WTC11 (cell line): ENCODE data around the gene KIF3B. TPM values are rescaled to one million over a fixed set of nuclear protein-coding genes. Genes with fewer than 3 reads are reported as not detected.

Experiments
- ATAC-seq: fragments of 200-7000 bp; cut with Tn5 transposase; 2 replicates; pipeline ENCODE4 v1.10.0; 2021; ENCODE audit warnings: mild to moderate bottlenecking, moderate library complexity
- CTCF ChIA-PET: fragments of 300-600 bp; sonication (Branson Sonifier 250); formaldehyde crosslinking; loops from one replicate; lab custom pipeline; 2021; ENCODE audit warnings: antibody characterized with exemption; lab: Charles Lee
- POLR2A ChIA-PET: fragments of 350-600 bp; sonication (Branson Sonifier 250); formaldehyde crosslinking; loops from one replicate; lab custom pipeline; 2021; ENCODE audit warnings: antibody characterized with exemption; lab: Charles Lee
- DNase-seq: peaks from one replicate; pipeline ENCODE4 v3.0.0; 2021; ENCODE audit warnings: low spot score
- H3K27ac Mint-ChIP-seq: 2 replicates; pipeline ENCODE4 v1.8.0; 2021; ENCODE audit warnings: mixed read lengths
- H3K27me3 Mint-ChIP-seq: 2 replicates; pipeline ENCODE4 v1.8.0; 2021; ENCODE audit warnings: low read depth, mild to moderate bottlenecking, moderate library complexity, mixed read lengths
- H3K36me3 Mint-ChIP-seq: 2 replicates; pipeline ENCODE4 v1.8.0; 2021; ENCODE audit warnings: mixed read lengths
- H3K4me1 Mint-ChIP-seq: 2 replicates; pipeline ENCODE4 v1.8.0; 2022; ENCODE audit warnings: mixed read lengths
- H3K4me3 Mint-ChIP-seq: 2 replicates; pipeline ENCODE4 v1.8.0; 2021; ENCODE audit warnings: mild to moderate bottlenecking, moderate library complexity, mixed read lengths
- H3K9me3 Mint-ChIP-seq: 2 replicates; pipeline ENCODE4 v1.8.0; 2021; ENCODE audit warnings: mixed read lengths
- ATF1 ChIP-seq: sonication (generic); formaldehyde crosslinking; IDR thresholded peaks from 2 replicates; pipeline ENCODE4 v1.8.1; 2023; ENCODE audit warnings: mild to moderate bottlenecking, moderate library complexity, missing genetic modification reagents
- CREB1 ChIP-seq: sonication (generic); formaldehyde crosslinking; IDR thresholded peaks from 2 replicates; pipeline ENCODE4 v1.8.0; 2023; ENCODE audit warnings: mild to moderate bottlenecking, missing genetic modification reagents
- ELF4 ChIP-seq: sonication (generic); formaldehyde crosslinking; IDR thresholded peaks from 2 replicates; pipeline ENCODE4 v1.8.1; 2022; ENCODE audit warnings: low read depth, mild to moderate bottlenecking, moderate library complexity, missing genetic modification reagents
- EMX1 ChIP-seq: fragments of 250-450 bp; sonication (Bioruptor Pico); IDR thresholded peaks from 2 replicates; pipeline ENCODE4 v1.8.0; 2021; ENCODE audit warnings: mild to moderate bottlenecking
- FOXP1 ChIP-seq: sonication (generic); formaldehyde crosslinking; IDR thresholded peaks from 2 replicates; pipeline ENCODE4 v1.8.0; 2022; ENCODE audit warnings: missing genetic modification reagents, mild to moderate bottlenecking, moderate library complexity, borderline replicate concordance
- HMGA2 ChIP-seq: fragments of 250-450 bp; sonication (Bioruptor Pico); IDR thresholded peaks from 2 replicates; pipeline ENCODE4 v1.4.0; 2021; ENCODE audit warnings: mild to moderate bottlenecking, moderate library complexity
- KAT7 ChIP-seq: sonication (generic); formaldehyde crosslinking; IDR thresholded peaks from 2 replicates; pipeline ENCODE4 v1.8.1; 2023; ENCODE audit warnings: missing genetic modification reagents, mild to moderate bottlenecking, borderline replicate concordance
- MXD4 ChIP-seq: fragments of 250-450 bp; sonication (Bioruptor Pico); IDR thresholded peaks from 2 replicates; pipeline ENCODE4 v1.8.0; 2021; ENCODE audit warnings: mild to moderate bottlenecking, moderate library complexity, borderline replicate concordance
- NR1H2 ChIP-seq: sonication (generic); formaldehyde crosslinking; IDR thresholded peaks from 2 replicates; pipeline ENCODE4 v1.9.0; 2021; ENCODE audit warnings: mild to moderate bottlenecking, moderate library complexity, missing genetic modification reagents
- SMAD4 ChIP-seq: sonication (generic); formaldehyde crosslinking; IDR thresholded peaks from 2 replicates; pipeline ENCODE4 v1.8.0; 2022; ENCODE audit warnings: mild to moderate bottlenecking, missing genetic modification reagents
- STAT6 ChIP-seq: sonication (generic); formaldehyde crosslinking; conservative IDR thresholded peaks from 2 replicates; pipeline ENCODE4 v1.8.1; 2023; ENCODE audit warnings: mild to moderate bottlenecking, low read depth, missing genetic modification reagents, moderate library complexity
- ZBTB21 ChIP-seq: sonication (generic); formaldehyde crosslinking; IDR thresholded peaks from 2 replicates; pipeline ENCODE4 v1.8.1; 2023; ENCODE audit warnings: mild to moderate bottlenecking, missing genetic modification reagents, borderline replicate concordance
- ZNF317 ChIP-seq: sonication (generic); formaldehyde crosslinking; IDR thresholded peaks from 2 replicates; pipeline ENCODE4 v1.8.1; 2023; ENCODE audit warnings: low read depth, mild to moderate bottlenecking, moderate library complexity, missing genetic modification reagents, borderline replicate concordance
- ZNF416 ChIP-seq: fragments of 250-450 bp; sonication (Bioruptor Pico); IDR thresholded peaks from 2 replicates; pipeline ENCODE4 v1.9.0; 2021; ENCODE audit warnings: mild to moderate bottlenecking, inconsistent platforms
- ZNF423 ChIP-seq: fragments of 250-450 bp; sonication (Bioruptor Pico); IDR thresholded peaks from 2 replicates; pipeline ENCODE4 v2.1.2; 2022; ENCODE audit warnings: mild to moderate bottlenecking, moderate library complexity
- total RNA-seq: library from RNA; stranded (reverse); gene quantifications from 3 replicates; pipeline ENCODE4 v1.2.3, GENCODE V29; 2021
- TF ChIP-seq, protein P1 (sequence below): sonication (generic); formaldehyde crosslinking; IDR thresholded peaks from 2 replicates; pipeline ENCODE4 v1.8.1; 2023; ENCODE audit warnings: mild to moderate bottlenecking, missing genetic modification reagents, moderate library complexity
- TF ChIP-seq, protein P2 (sequence below): fragments of 250-450 bp; sonication (Bioruptor Pico); IDR thresholded peaks from 2 replicates; pipeline ENCODE4 v1.9.0; 2021; ENCODE audit warnings: mild to moderate bottlenecking
- TF ChIP-seq, protein P3 (sequence below): fragments of 250-450 bp; sonication (Bioruptor Pico); IDR thresholded peaks from 2 replicates; pipeline ENCODE4 v1.9.0; 2021; ENCODE audit warnings: moderate library complexity, mild to moderate bottlenecking, inconsistent platforms, borderline replicate concordance

The KIF3B gene
- total RNA-seq, 1 experiment from 2014 or later: 21.5 TPM

- TF ChIP-seq ZNF416 (CRISPR knock-in tag): no peak
- no peak for TF ChIP-seq ZBTB21 (CRISPR knock-in tag)
- no peak for TF ChIP-seq HMGA2 (CRISPR knock-in tag)
- TF ChIP-seq, protein P1, sequence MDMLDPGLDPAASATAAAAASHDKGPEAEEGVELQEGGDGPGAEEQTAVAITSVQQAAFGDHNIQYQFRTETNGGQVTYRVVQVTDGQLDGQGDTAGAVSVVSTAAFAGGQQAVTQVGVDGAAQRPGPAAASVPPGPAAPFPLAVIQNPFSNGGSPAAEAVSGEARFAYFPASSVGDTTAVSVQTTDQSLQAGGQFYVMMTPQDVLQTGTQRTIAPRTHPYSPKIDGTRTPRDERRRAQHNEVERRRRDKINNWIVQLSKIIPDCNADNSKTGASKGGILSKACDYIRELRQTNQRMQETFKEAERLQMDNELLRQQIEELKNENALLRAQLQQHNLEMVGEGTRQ (CRISPR knock-in tag): no peak
Measured at GRCh38 chr20:32363492-32363891, 86.0 kb downstream of the KIF3B start (continued).

GRCh38 chr20:32364554-32365208 is 87.2 kb downstream of the KIF3B start:
- TF ChIP-seq STAT6 (CRISPR knock-in tag): no peak
- no peak for TF ChIP-seq ZNF317 (CRISPR knock-in tag)
- TF ChIP-seq EMX1 (CRISPR knock-in tag): no peak
- no peak for TF ChIP-seq KAT7 (CRISPR knock-in tag)
- TF ChIP-seq CREB1 (CRISPR knock-in tag): no peak
- TF ChIP-seq ZNF423 (CRISPR knock-in tag): no peak
- TF ChIP-seq ATF1 (CRISPR knock-in tag): no peak
- no peak for TF ChIP-seq SMAD4 (CRISPR knock-in tag)
- no peak for TF ChIP-seq ELF4
- TF ChIP-seq MXD4 (CRISPR knock-in tag): no peak
- no peak for TF ChIP-seq FOXP1 (CRISPR knock-in tag)
- no peak for TF ChIP-seq NR1H2 (CRISPR knock-in tag)
- TF ChIP-seq, protein P2, sequence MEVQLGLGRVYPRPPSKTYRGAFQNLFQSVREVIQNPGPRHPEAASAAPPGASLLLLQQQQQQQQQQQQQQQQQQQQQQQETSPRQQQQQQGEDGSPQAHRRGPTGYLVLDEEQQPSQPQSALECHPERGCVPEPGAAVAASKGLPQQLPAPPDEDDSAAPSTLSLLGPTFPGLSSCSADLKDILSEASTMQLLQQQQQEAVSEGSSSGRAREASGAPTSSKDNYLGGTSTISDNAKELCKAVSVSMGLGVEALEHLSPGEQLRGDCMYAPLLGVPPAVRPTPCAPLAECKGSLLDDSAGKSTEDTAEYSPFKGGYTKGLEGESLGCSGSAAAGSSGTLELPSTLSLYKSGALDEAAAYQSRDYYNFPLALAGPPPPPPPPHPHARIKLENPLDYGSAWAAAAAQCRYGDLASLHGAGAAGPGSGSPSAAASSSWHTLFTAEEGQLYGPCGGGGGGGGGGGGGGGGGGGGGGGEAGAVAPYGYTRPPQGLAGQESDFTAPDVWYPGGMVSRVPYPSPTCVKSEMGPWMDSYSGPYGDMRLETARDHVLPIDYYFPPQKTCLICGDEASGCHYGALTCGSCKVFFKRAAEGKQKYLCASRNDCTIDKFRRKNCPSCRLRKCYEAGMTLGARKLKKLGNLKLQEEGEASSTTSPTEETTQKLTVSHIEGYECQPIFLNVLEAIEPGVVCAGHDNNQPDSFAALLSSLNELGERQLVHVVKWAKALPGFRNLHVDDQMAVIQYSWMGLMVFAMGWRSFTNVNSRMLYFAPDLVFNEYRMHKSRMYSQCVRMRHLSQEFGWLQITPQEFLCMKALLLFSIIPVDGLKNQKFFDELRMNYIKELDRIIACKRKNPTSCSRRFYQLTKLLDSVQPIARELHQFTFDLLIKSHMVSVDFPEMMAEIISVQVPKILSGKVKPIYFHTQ (CRISPR knock-in tag): no peak
- TF ChIP-seq, protein P3, sequence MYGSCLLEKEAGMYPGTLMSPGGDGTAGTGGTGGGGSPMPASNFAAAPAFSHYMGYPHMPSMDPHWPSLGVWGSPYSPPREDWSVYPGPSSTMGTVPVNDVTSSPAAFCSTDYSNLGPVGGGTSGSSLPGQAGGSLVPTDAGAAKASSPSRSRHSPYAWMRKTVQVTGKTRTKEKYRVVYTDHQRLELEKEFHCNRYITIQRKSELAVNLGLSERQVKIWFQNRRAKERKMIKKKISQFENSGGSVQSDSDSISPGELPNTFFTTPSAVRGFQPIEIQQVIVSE (CRISPR knock-in tag): no peak
- no peak for DNase-seq
- Mint-ChIP-seq H3K27me3 (peaks cover 68% of the 10 kb centered on the region), H3K4me3 (no peak overlapping the region), H3K9me3 (no peaks in the 10 kb centered on the region), H3K36me3 (no peaks in the 10 kb centered on the region), H3K4me1 (peaks cover 2% of the 10 kb centered on the region), H3K27ac (no peak overlapping the region)
- CTCF ChIA-PET: no interaction called here
- POLR2A ChIA-PET: no interaction called here
- no peak for ATAC-seq
